ENCODE measurements around the gene MRTFA. TPM values are rescaled to one million over a fixed set of nuclear protein-coding genes. Genes with fewer than 3 reads are reported as not detected.

MRTFA gene
- total RNA-seq, 1 donor, result 44.9 TPM

GRCh38 chr22:40407831-40408717 lies 228.4 kb downstream of the MRTFA start:
- no peak for DNase-seq (ENCODE audit: low read depth)
- no peak overlapping the region for H3K4me3 ChIP-seq (ENCODE audit: low read depth, low read length)
- no peak for TF ChIP-seq CTCF (IDR thresholded peaks at IDR 0.05; ENCODE audit: insufficient read depth, low read depth, low read length)

DNA sequence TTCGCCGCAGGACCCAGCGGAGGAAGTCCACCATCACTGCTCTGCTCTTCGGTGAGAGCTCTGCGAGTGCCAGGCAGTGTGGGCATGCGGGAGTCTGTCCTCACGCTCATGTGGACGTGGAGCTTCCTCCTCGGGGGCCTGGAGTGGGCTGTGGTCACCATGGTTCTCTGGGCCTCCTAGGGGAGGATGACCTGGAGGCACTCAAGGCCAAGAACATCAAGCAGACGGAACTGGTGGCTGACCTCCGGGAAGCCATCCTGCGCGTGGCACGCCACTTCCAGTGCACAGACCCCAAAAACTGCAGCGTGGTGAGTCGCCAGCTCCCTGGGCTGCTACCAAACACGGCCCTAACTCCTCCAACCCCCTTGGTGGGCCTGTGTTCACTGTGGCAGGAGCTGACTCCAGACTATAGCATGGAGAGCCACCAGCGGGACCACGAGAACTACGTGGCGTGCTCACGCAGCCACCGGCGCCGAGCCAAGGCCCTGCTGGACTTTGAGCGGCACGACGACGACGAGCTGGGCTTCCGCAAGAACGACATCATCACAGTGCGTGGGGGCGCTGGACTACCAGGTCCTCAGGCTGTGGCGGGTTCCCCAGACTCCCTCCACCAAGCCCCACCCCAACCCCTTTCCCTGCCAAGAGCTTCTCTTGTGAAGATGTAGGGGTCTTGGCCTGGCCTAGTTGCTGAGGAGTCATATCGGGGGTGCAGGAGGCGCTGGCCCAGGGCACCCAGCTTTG lies 229.3 kb downstream of the MRTFA start:
- no peak for DNase-seq (ENCODE audit: low read depth)
- no peak for TF ChIP-seq CTCF (IDR thresholded peaks at IDR 0.05; ENCODE audit: insufficient read depth, low read depth, low read length)
- no peak overlapping the region for H3K4me3 ChIP-seq (ENCODE audit: low read depth, low read length)

- DNase-seq (ENCODE audit: low read depth), result no peak
- no peak overlapping the region for H3K4me3 ChIP-seq (ENCODE audit: low read depth, low read length)
- no peak for TF ChIP-seq CTCF (IDR thresholded peaks at IDR 0.05; ENCODE audit: insufficient read depth, low read depth, low read length)
Observed at GRCh38 chr22:40406063-40406890, 230.2 kb downstream of the MRTFA start.

- no peak for TF ChIP-seq CTCF (IDR thresholded peaks at IDR 0.05; ENCODE audit: insufficient read depth, low read depth, low read length)
- no peak overlapping the region for H3K4me3 ChIP-seq (ENCODE audit: low read depth, low read length)
- DNase-seq (ENCODE audit: low read depth), result no peak
Observed at GRCh38 chr22:40405178-40406062, 231.1 kb downstream of the MRTFA start.

GRCh38 chr22:40404251-40405177 lies 232.0 kb downstream of the MRTFA start:
- H3K4me3 ChIP-seq (ENCODE audit: low read depth, low read length), result no peak overlapping the region
- TF ChIP-seq CTCF (IDR thresholded peaks at IDR 0.05; ENCODE audit: insufficient read depth, low read depth, low read length), result no peak
- DNase-seq (ENCODE audit: low read depth), result no peak

Measured in fibroblast of villous mesenchyme (primary cell).